ENCODE data around the gene RARS2.

GRCh38 chr6:87572883-87573282, 16.9 kb downstream of the RARS2 start:
- TF ChIP-seq POLR2A (IDR thresholded peaks at IDR 0.05; ENCODE audit: low read length): no peak
- no peak for TF ChIP-seq GATA1 (IDR thresholded peaks at IDR 0.05; ENCODE audit: low read depth, low read length)
